ENCODE measurements around the gene CNTN1. TPM values are rescaled to one million over a fixed set of nuclear protein-coding genes. Genes with fewer than 3 reads are reported as not detected.

CNTN1 gene
- total RNA-seq, 6 experiments from 2014 or later = 0.09 to 0.66 (median 0.26) TPM

DNA sequence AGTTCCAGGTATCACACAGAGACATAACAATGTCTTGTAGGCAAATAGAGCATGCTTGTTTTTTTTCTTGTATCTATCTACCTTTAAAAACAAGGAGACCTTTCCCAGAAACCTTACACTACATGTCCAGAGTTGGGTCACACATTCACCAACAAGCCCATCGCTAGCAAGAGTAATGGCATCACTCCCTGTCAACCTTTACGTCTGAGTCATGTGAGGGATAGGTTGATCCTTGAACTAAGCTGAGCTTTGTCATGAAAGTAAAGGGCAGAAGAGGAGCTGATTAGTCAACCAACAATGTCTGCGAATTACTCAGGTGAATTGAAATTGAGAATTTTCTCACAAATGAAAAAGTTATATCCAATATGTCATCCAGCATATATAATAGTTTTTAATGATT, 219.4 kb downstream of the CNTN1 start:
- ATAC-seq (no peak), DNase-seq (no peak)
- Histone ChIP-seq H3K36me3 (no peaks in the 10 kb centered on the region), H3K4me1 (no peaks in the 10 kb centered on the region), H3K4me3 (no peak overlapping the region), H3K27me3 (no peaks in the 10 kb centered on the region), H3K9me3 (no peaks in the 10 kb centered on the region), H3K27ac (no peak overlapping the region)
- WGBS (ENCODE audit: insufficient coverage, low coverage, low lambda C conversion rate, missing lambda C conversion rate) = 67% methylated on average over 3 of the region's 3 CpGs
- intact Hi-C loops (cut with DNase I) = no loop called here
- no peak for TF ChIP-seq POLR2A (IDR thresholded peaks at IDR 0.05)
- TF ChIP-seq, protein P1, sequence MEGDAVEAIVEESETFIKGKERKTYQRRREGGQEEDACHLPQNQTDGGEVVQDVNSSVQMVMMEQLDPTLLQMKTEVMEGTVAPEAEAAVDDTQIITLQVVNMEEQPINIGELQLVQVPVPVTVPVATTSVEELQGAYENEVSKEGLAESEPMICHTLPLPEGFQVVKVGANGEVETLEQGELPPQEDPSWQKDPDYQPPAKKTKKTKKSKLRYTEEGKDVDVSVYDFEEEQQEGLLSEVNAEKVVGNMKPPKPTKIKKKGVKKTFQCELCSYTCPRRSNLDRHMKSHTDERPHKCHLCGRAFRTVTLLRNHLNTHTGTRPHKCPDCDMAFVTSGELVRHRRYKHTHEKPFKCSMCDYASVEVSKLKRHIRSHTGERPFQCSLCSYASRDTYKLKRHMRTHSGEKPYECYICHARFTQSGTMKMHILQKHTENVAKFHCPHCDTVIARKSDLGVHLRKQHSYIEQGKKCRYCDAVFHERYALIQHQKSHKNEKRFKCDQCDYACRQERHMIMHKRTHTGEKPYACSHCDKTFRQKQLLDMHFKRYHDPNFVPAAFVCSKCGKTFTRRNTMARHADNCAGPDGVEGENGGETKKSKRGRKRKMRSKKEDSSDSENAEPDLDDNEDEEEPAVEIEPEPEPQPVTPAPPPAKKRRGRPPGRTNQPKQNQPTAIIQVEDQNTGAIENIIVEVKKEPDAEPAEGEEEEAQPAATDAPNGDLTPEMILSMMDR (IDR thresholded peaks at IDR 0.05) = no peak

DNA sequence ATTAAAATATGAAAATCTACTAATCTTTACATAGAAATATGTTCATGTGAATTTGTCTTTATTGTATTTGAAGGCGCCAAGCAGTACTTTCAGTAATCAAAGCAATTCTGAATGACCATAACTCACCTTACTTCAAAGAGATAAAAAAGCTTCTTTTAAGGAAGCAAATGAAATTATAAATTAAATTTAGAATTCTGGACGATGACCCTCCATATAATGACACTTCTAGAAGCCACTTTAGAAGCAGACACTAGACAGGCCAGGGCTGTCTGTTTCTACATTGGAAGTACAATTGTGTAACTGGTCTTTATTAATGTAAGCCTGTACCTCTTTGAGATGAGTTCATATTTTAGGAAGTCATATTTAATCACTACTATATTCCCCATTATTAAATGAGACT, 222.9 kb downstream of the CNTN1 start:
- H3K9me3 ChIP-seq = no peaks in the 10 kb centered on the region
- intact Hi-C loops (cut with DNase I) = no loop called here
- WGBS (ENCODE audit: insufficient coverage, low coverage, low lambda C conversion rate, missing lambda C conversion rate) = 60% methylated on average over 2 of the region's 2 CpGs
- no peak for TF ChIP-seq POLR2A (IDR thresholded peaks at IDR 0.05)
- TF ChIP-seq, protein P1 (IDR thresholded peaks at IDR 0.05) = no peak
- DNase-seq (no peak), ATAC-seq (no peak)
- no peaks in the 10 kb centered on the region for H3K27me3 ChIP-seq
- H3K4me3 ChIP-seq = no peak overlapping the region
- H3K4me1 ChIP-seq = no peaks in the 10 kb centered on the region
- H3K36me3 ChIP-seq = no peaks in the 10 kb centered on the region
- no peak overlapping the region for H3K27ac ChIP-seq

DNA sequence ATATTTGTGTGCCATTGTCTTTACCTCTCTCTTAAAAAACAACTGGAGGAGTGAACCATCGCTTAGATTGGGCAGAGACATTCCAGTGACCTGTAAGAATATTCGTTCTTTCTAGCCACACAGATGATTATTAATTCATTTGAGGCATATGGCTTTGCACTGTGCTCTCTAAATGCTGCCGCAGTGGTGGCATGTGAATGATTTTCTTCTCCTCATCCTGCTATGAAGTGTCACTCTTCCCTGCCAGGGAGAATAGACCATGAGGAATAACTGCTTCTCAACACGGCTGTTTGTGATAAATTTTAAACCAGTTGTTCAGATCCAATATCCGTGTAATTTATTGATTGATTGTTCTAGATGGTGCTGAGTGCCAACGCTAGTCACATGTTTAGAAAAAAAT, 225.3 kb downstream of the CNTN1 start:
- H3K27me3 ChIP-seq = no peaks in the 10 kb centered on the region
- H3K4me1 ChIP-seq = no peaks in the 10 kb centered on the region
- no peaks in the 10 kb centered on the region for H3K9me3 ChIP-seq
- no peak overlapping the region for H3K27ac ChIP-seq
- TF ChIP-seq POLR2A (IDR thresholded peaks at IDR 0.05) = no peak
- TF ChIP-seq, protein P1 (IDR thresholded peaks at IDR 0.05) = no peak
- H3K36me3 ChIP-seq = no peaks in the 10 kb centered on the region
- no peak for DNase-seq
- H3K4me3 ChIP-seq = no peak overlapping the region
- intact Hi-C loops (cut with DNase I) = no loop called here
- no peak for ATAC-seq
- whole genome bisulfite sequencing (ENCODE audit: insufficient coverage, low coverage, low lambda C conversion rate, missing lambda C conversion rate) = 45% methylated on average over 6 of the region's 6 CpGs

DNA sequence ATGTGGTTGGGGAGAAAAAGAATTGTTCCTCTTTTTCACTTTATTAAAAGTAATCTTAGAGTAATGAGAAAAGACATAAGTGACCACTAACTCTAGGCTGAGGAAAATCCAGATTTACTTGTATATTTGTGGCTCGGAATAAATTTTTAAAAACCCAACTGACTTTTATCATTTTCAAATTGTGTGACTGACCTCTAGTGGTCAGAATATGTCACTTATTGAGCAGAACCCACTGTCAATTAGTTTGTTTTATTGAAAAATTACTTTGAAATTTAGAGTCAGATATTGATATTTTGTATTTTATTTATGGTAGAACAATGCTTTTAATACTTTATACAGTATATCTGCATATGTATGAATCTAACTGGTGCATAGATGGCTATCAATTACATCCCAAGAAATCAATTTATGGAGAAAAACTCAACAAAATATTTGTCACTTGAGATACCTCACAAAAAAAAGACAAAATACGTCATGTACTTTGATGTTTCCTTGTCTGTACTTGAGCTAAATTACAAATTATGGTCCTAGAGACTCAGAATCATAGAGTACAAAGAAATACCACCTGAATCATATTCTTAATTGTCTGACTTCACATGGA, 229.4 kb downstream of the CNTN1 start:
- Histone ChIP-seq H3K36me3 (no peaks in the 10 kb centered on the region), H3K4me1 (no peaks in the 10 kb centered on the region), H3K9me3 (no peaks in the 10 kb centered on the region), H3K4me3 (no peak overlapping the region), H3K27ac (no peak overlapping the region), H3K27me3 (no peaks in the 10 kb centered on the region)
- ATAC-seq = no peak
- WGBS (ENCODE audit: insufficient coverage, low coverage, low lambda C conversion rate, missing lambda C conversion rate) = 11% methylated on average over 2 of the region's 2 CpGs
- no peak for DNase-seq
- intact Hi-C loops (cut with DNase I) = loop anchor here (5.0 kb wide), 1 partner anchor 299 kb away; no protein-coding TSS in a partner anchor
- TF ChIP-seq, protein P1 (IDR thresholded peaks at IDR 0.05) = peak; percentile 58 to 75 (median 73)
- TF ChIP-seq POLR2A (IDR thresholded peaks at IDR 0.05) = no peak
